Effector memory CD8-positive, alpha-beta T cell (primary cell): ENCODE data around the gene CCDC85B.
A peak's percentile ranks its signal among the peaks of the same experiment; 100 is the strongest.

Experiments used
- ATAC-seq: fragments of 150-1000 bp; cut with Tn5 transposase; replicated peaks from 2 replicates; pipeline ENCODE4 v1.10.0; 2021; ENCODE audit warnings: mild to moderate bottlenecking, moderate library complexity
- DNase-seq, 3 experiments: peaks; one replicate each; pipeline ENCODE4 v3.0.0; 2021
- H3K27ac Mint-ChIP-seq, 2 donors: one replicate each; pipeline ENCODE4 v1.8.0; 2022; ENCODE audit warnings: mild to moderate bottlenecking in 2 of 2, mixed read lengths in 2 of 2, moderate library complexity in 2 of 2
- H3K27me3 Mint-ChIP-seq, 2 donors: one replicate each; pipeline ENCODE4 v1.8.0; 2022; ENCODE audit warnings: mixed read lengths in 2 of 2
- H3K36me3 Mint-ChIP-seq: one replicate; pipeline ENCODE4 v1.8.0; 2022; ENCODE audit warnings: mild to moderate bottlenecking, moderate library complexity, mixed read lengths; ENCODE audit not compliant: insufficient read depth
- H3K4me1 Mint-ChIP-seq, 2 donors: one replicate each; pipeline ENCODE4 v1.8.0; 2022; ENCODE audit warnings: low read depth in 2 of 2, mixed read lengths in 2 of 2
- H3K4me3 Mint-ChIP-seq, 2 donors: one replicate each; pipeline ENCODE4 v1.8.0; 2022; ENCODE audit warnings: mild to moderate bottlenecking in 2 of 2, mixed read lengths in 2 of 2, moderate library complexity in 2 of 2
- H3K9me3 Mint-ChIP-seq, 2 donors: one replicate each; pipeline ENCODE4 v1.8.0; 2022; ENCODE audit warnings: mixed read lengths in 2 of 2

Gene CCDC85B

DNA sequence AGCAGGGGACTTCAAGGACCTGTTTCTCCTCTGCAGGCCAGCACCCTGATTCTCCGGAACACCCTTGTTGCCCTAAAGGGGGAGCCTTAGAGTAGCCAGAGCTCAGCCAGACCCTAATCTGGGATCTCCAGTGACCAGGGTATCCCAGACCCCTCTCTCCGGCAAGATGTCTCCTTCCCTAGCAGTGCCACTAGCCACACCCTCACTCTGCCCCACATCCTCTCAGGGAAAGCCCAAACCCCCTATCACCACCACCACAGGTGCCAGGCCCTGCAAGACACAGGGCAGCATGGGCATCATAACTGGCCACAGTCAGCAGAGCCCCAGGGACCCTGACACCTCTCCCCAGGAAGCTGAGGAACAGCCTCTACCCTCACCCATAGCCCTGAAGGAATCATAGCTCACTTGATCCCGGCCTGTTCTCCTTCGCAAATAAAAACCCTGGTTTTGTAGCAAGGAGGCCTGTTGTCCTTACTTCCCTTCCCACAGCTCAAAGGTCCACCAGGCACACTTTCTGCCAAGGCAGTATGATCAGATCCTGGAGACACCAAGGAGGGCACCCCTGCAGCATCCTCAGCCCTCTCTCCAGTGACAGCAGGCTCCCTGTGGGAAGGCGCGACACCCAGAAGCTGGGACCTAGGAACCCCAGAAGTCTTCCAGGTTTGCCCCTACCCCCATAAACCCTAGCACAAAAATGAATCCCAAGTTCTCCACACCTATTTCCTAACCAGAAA, 37.1 kb upstream of the CCDC85B start:
- Mint-ChIP-seq H3K27ac (peak overlapping the region in 1 of 2 donors; percentile 83), H3K4me1 (peaks cover 33 to 37% of the 10 kb centered on the region in 2 donors), H3K36me3 (peaks cover 81% of the 10 kb centered on the region), H3K9me3 (no peaks in the 10 kb centered on the region), H3K4me3 (no peak overlapping the region), H3K27me3 (no peaks in the 10 kb centered on the region)
- ATAC-seq (no peak), DNase-seq (no peak)

DNA sequence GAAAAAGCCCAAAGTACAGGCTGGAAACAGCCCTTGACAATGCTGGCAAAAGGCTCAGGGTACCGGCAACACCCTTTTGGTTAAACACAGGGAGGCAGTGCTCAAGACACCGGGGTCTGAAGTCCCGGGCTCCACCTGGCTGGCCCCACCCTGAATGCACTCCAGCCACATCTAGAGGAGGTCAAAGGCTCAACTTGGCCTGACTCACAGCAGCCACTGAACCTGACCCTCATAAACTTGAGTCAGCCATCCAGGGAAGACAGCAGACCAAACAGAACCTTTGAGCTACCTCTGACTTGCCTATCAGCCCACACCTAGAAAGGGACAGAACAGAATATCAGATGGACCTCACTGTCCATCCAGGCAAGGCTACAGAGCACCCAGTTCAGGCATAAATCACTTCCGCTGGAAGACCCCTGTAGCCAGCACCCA, 36.3 kb upstream of the CCDC85B start:
- H3K9me3 Mint-ChIP-seq: no peaks in the 10 kb centered on the region
- H3K27me3 Mint-ChIP-seq: no peaks in the 10 kb centered on the region
- peak overlapping the region in 1 of 2 donors; percentile 83 for H3K27ac Mint-ChIP-seq
- ATAC-seq (no peak), DNase-seq (no peak)
- peak overlapping the region; percentile 50 to 62 for H3K4me3 Mint-ChIP-seq
- peaks cover 88% of the 10 kb centered on the region for H3K36me3 Mint-ChIP-seq
- peaks cover 40 to 43% of the 10 kb centered on the region in 2 donors for H3K4me1 Mint-ChIP-seq

DNA sequence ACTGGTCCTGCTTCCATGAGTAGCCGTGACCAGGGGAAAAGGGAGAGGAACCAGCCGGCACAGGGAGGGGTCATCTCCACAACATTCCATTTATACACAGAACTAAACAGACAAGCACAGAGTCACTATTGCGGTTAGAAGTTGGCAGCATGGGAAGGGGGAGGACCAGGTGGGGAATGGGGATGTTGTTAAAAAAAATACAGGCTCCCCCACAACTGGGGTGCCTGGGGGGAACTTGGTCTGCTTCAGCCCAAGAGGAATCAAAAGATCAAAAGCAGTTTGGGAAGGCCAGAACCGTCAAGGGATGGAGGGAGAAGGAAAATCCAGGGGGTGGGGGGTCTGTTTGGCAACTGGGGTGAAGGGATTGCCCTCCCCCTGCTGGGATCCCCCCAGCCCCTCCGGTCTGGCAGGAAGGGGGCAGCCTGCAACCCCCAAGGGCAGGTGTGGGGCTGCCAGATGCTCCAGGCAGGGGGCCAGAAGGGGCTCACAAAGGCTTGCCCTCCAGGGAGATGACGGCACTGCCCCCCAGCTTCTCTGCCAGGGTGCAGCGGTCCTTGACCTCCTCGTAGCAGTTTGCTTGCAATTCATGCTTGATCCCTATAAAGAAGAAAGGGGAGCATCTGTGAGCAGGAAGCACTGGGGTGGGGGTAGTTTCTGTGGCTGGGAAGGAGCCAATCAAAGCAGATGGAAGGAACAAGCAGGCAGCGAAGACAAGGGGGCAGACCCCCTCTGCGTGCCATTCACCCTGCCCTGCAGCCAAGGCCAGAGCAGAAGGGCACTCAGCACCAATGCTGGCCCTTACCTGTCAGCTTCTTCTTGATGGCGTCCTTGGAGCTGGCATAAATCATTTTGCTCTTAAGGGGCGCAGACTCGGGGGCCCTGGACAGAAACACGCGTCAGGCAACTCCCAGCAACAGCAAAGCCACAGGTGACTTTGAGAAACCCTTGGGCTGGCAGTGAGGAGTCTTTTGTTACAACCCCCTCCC, 35.3 kb upstream of the CCDC85B start:
- ATAC-seq (no peak), DNase-seq (no peak)
- H3K27ac Mint-ChIP-seq: no peak overlapping the region
- no peaks in the 10 kb centered on the region for H3K27me3 Mint-ChIP-seq
- peaks cover 47 to 49% of the 10 kb centered on the region in 2 donors for H3K4me1 Mint-ChIP-seq
- peaks cover 93% of the 10 kb centered on the region for H3K36me3 Mint-ChIP-seq
- no peaks in the 10 kb centered on the region for H3K9me3 Mint-ChIP-seq
- peak overlapping the region; percentile 50 to 88 for H3K4me3 Mint-ChIP-seq

DNA sequence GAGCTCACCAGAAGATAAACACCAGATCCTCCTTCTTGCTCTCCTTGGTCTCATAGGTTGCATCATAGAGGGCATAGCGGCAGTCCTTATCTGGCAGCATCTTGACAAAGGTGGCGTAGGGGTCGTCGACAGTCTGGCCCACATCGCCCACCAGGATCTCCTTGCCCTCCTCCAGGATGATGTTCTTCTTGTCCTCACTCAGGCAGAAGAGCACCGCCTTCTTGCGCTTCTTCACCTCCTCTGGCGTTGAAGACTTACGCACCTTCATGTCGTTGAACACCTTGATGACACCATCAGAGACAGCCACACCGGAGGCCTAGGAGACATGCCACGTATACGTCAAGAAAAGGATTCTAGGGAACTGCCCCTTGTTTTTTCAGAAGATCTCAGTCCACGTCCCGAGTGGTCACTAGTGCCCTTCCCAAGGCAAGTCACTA, 34.5 kb upstream of the CCDC85B start:
- H3K4me1 Mint-ChIP-seq: peaks cover 52 to 55% of the 10 kb centered on the region in 2 donors
- no peak for DNase-seq
- ATAC-seq: no peak
- H3K27me3 Mint-ChIP-seq: no peaks in the 10 kb centered on the region
- H3K4me3 Mint-ChIP-seq: peak overlapping the region; percentile 88 to 94
- peaks cover 88% of the 10 kb centered on the region for H3K36me3 Mint-ChIP-seq
- H3K9me3 Mint-ChIP-seq: no peaks in the 10 kb centered on the region
- peak overlapping the region in 1 of 2 donors; percentile 92 for H3K27ac Mint-ChIP-seq

DNA sequence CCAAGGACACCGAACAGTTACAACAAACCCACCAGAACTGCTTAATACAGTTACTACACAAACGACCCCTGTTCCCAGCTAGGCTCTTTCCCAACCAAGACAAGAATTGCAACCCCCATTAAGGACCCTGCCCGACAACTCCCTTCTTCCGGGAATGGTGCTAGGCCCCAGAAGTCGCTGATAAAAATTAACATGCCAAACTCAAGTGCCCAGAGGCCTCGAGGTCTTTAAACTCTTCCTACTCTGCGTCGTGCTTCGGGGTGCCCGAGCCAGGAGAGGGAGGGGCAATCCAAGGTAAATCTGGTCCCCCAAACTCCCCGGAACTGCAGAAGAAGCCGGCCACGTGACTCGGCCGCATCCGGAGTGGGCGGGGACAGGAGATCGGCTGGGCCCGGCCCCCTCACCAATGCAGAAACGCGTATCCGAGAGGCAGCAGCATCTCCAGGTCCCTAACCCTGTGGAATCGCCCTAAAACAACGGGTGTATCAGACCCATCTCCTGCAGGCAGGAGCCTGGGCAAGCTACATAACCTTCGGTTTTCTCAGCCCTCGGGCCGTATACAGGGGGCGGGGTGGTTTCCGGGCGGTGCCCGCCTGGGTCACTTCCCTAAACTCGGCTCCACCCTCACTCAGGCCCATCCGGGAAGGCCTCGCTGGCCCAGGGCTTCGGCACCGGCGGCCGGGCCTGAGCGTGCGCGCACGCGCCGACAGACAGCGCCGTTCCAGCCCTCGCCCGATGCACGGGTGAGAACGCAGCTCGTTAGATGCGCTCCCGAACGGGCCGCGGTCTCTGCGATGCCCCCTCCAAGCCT, 33.6 kb upstream of the CCDC85B start:
- ATAC-seq (peak; percentile 9), DNase-seq (peak; percentile 79 to 81 (median 79))
- Mint-ChIP-seq H3K27me3 (no peaks in the 10 kb centered on the region), H3K9me3 (no peaks in the 10 kb centered on the region), H3K36me3 (peaks cover 80% of the 10 kb centered on the region), H3K4me1 (peaks cover 56 to 62% of the 10 kb centered on the region in 2 donors), H3K27ac (peak overlapping the region; percentile 89 to 92), H3K4me3 (peak overlapping the region; percentile 88 to 94)

DNA sequence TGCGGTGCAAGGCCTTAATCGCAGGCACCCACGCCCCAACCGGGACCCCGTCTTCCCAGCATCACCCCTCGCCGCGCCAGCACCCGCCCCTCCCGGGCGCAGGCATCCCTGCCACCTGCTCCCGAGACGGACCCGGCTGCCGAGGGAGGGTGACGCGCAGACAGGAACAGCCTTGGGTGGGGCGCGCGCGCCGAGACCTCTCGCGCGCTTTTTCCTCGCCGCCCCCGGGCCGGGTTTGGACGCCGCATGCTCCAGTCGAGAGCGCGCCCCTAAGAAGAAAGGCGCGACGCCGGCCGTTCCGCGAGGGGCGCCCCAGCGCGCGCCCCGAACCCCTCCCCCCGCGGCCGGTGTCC, 33.0 kb upstream of the CCDC85B start:
- no peak for ATAC-seq
- Mint-ChIP-seq H3K4me1 (peaks cover 54 to 63% of the 10 kb centered on the region in 2 donors), H3K9me3 (no peaks in the 10 kb centered on the region), H3K27me3 (no peaks in the 10 kb centered on the region), H3K27ac (peak overlapping the region in 1 of 2 donors; percentile 92), H3K4me3 (peak overlapping the region; percentile 88 to 94), H3K36me3 (peaks cover 77% of the 10 kb centered on the region)
- DNase-seq: peak; percentile 65 to 74 (median 66)

DNA sequence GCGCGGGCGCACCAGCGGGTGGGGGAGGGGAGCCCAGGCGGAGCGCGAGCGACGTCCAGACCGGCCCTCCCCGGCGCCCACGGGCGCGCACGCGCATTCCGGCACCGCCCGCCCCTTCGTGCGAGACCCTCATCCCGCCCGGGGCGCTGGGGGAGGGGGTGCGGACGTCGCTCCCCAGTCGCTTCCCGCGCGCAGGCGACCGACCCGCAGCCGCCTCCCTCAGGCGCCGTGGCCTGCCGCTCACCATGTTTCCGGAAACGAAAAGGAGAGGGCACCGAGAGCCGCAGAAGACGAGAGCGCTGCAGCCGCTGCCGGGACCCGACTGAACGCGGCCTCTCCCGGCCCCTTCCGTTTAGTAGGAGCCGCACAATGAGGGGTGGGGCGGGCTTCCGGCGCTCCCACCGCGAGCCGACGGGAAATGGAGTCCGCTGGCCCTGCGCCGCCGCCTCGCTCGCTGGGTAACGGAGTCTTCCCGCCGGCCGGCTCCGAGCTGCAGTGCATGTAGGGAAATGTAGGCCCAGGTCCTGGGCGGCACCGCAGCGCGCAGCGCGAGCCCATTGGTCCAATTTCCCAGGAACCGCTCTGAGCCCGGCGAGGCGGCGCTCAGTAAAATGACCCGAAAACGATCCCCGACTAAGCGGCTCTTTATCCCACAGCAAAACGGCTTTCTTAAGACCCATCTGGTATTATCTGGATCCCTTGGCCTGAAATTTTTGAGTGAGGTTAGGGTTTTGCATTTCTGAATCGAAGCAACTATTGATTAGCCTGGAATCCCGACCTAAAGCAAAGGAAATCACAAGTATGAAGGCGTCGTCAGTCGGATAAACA, 32.4 kb upstream of the CCDC85B start, which contains the start of gene CFL1:
Gene CFL1, minus strand, starts transcription at position 328 of the 828 bp plus-strand sequence. Its CDS starts 81 bp downstream, at position 247.
- peak within 1 kb of the TSS; percentile 88 to 94 for H3K4me3 Mint-ChIP-seq
- H3K4me1 Mint-ChIP-seq: peaks cover 60 to 69% of the 10 kb centered on the region in 2 donors

DNA sequence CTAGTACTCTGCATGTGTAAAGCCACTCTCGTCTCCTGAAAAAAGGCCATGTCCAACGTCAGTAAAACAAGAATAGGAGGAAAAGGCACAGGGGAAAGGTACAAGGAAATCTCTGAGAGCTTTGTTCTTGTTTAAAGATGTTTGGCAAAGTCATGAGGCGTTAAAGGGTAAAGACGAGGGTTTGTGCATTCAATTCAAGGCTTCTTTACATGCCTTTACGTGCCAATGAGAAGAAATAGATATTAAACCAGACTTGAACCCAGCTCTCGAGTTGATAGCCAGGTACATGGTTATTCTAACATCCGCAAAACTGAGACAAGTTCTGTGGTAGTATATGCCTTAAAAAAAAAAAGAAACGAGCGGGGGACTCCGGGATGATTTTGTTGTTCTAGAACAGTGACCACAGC, 31.8 kb upstream of the CCDC85B start:
- H3K9me3 Mint-ChIP-seq: no peaks in the 10 kb centered on the region
- H3K4me1 Mint-ChIP-seq: peaks cover 57 to 69% of the 10 kb centered on the region in 2 donors
- peaks cover 80% of the 10 kb centered on the region for H3K36me3 Mint-ChIP-seq
- DNase-seq (no peak), ATAC-seq (no peak)
- peak overlapping the region; percentile 88 to 94 for H3K4me3 Mint-ChIP-seq
- no peaks in the 10 kb centered on the region for H3K27me3 Mint-ChIP-seq
- H3K27ac Mint-ChIP-seq: peak overlapping the region; percentile 79 to 92

More for the DNA sequence above, 32.4 kb upstream of the CCDC85B start, which contains the start of gene CFL1:
- peaks cover 80% of the 10 kb centered on the region for H3K36me3 Mint-ChIP-seq
- H3K27me3 Mint-ChIP-seq: no peaks in the 10 kb centered on the region
- DNase-seq: peak; percentile 93 to 95 (median 94)
- H3K9me3 Mint-ChIP-seq: no peaks in the 10 kb centered on the region
- ATAC-seq: peak; percentile 62
- peak within 1 kb of the TSS; percentile 79 to 92 for H3K27ac Mint-ChIP-seq

DNA sequence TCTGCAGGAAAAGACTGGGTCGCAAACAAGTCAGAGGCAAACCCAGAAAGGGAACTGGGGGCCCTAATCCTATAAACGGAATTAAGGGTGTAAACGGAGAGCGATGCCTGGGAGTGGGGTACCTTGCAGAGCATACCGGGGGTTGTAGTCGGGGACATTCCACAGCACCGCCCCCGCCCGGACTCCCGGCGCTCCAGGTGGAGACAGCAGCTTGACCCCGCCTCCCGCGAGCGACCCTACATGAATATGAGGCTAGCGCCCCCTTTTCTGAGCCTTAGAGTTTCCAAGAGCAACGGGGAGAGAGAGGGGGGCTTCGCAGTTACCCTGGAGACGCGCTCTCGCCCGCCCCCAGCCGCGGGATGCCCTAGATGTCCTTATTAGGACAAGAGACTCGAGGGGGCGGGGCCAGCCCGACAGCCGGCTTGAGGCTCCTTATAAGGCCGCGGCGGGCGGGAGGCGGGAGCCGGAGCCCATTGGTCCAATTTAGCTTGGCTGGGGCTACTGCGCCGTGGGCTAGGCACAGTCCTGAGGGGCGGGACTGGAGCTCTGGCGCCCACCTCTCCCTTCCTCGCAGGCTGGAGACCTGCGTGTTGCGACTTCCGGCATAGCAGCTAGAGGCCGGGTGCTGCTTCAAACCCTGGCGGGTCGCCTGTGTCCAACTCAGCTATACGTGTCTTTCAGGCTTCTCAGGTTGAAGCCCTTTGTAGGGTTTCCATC, 31.2 kb upstream of the CCDC85B start:
- Mint-ChIP-seq H3K36me3 (peaks cover 78% of the 10 kb centered on the region), H3K4me3 (peak overlapping the region; percentile 88 to 94), H3K9me3 (no peaks in the 10 kb centered on the region), H3K4me1 (peaks cover 52 to 65% of the 10 kb centered on the region in 2 donors), H3K27ac (peak overlapping the region; percentile 79 to 92), H3K27me3 (no peaks in the 10 kb centered on the region)
- peak; percentile 91 to 97 (median 95) for DNase-seq
- ATAC-seq: peak; percentile 64

DNA sequence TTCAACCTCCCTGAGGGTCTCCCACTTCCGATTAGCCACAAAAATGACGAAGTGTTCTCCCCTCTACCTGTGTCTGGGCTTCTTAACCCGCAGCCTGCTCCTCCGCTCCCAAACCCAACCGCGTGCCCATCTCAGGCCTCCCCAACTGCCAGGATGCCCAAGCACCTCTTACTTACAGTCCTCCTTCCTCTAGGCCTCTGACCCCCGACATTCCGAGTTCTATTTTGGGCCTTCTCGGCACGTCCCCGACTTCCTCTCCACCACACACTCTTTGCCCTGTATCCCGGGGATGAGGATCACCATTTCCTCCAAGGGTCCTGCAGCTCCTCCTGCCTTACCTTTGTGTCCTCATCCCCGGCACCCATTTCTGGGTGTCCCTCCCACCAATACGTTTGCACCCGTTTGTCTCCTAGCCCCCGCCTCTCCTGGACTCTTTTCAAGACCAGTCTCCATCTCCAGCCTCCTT, 30.6 kb upstream of the CCDC85B start:
- no peaks in the 10 kb centered on the region for H3K27me3 Mint-ChIP-seq
- peaks cover 47 to 59% of the 10 kb centered on the region in 2 donors for H3K4me1 Mint-ChIP-seq
- H3K27ac Mint-ChIP-seq: peak overlapping the region; percentile 79 to 92
- DNase-seq (peak in 1 of 3 experiments; percentile 38), ATAC-seq (no peak)
- H3K36me3 Mint-ChIP-seq: peaks cover 78% of the 10 kb centered on the region
- peak overlapping the region; percentile 88 to 94 for H3K4me3 Mint-ChIP-seq
- H3K9me3 Mint-ChIP-seq: no peaks in the 10 kb centered on the region

DNA sequence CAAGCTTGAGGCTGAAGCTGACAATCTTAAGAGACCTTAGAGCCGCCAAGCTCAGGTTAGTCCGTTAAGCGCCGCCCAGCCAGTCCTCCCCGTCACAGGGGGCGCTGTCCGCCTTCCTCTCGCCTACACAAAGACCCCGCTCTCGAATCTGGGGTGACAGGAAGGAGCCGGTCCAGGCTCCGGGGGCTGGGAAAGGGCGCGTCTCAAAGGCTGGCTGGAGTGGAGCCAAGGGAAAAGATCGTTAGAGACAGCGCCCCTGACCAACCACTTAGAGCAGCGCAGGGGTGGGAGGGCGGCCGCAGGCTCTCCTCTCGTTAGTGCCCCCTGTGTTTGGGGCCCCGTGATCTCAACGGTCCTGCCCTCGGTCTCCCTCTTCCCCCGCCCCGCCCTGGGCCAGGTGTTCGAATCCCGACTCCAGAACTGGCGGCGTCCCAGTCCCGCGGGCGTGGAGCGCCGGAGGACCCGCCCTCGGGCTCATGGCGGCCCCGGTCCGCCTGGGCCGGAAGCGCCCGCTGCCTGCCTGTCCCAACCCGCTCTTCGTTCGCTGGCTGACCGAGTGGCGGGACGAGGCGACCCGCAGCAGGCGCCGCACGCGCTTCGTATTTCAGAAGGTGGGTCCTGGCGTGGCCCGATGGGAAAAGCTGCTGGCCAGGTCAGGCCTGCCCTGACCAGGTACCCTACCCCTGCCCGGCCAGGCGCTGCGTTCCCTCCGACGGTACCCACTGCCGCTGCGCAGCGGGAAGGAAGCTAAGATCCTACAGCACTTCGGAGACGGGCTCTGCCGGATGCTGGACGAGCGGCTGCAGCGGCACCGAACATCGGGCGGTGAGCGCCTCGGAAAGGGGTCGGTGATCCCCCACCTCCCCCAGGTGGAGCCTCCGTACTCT, 30.0 kb upstream of the CCDC85B start, which contains the start of gene MUS81:
Gene MUS81, plus strand, starts transcription at position 156 of the 887 bp plus-strand sequence. Its CDS starts 321 bp downstream, at position 477.
- ATAC-seq (peak; percentile 46), DNase-seq (peak; percentile 95 to 98 (median 96))
- Mint-ChIP-seq H3K27ac (peak within 1 kb of the TSS; percentile 79 to 92), H3K9me3 (no peaks in the 10 kb centered on the region), H3K4me1 (peaks cover 49 to 55% of the 10 kb centered on the region in 2 donors), H3K4me3 (peak within 1 kb of the TSS; percentile 88 to 94), H3K36me3 (peaks cover 78% of the 10 kb centered on the region), H3K27me3 (no peaks in the 10 kb centered on the region)
